OCI-LY1 (cell line): ENCODE data around the gene ZNF831.

ENCODE experiments used
- EZH2 ChIP-seq: fragments of 200-600 bp; sonication (generic), shearing (Covaris generic); IDR thresholded peaks from 2 replicates; pipeline ENCODE4 v1.8.0; 2017; ENCODE audit warnings: borderline replicate concordance, mixed run types, mild to moderate bottlenecking, antibody characterized with exemption, low read length, moderate library complexity, mixed read lengths
- TF ChIP-seq, protein P1 (sequence below): fragments of 200-600 bp; sonication (generic), shearing (Covaris generic); IDR thresholded peaks from 2 replicates; pipeline ENCODE4 v1.5.1; 2017; ENCODE audit warnings: mild to moderate bottlenecking, antibody characterized with exemption, low read length, moderate library complexity, mixed read lengths

- TF ChIP-seq, protein P1, sequence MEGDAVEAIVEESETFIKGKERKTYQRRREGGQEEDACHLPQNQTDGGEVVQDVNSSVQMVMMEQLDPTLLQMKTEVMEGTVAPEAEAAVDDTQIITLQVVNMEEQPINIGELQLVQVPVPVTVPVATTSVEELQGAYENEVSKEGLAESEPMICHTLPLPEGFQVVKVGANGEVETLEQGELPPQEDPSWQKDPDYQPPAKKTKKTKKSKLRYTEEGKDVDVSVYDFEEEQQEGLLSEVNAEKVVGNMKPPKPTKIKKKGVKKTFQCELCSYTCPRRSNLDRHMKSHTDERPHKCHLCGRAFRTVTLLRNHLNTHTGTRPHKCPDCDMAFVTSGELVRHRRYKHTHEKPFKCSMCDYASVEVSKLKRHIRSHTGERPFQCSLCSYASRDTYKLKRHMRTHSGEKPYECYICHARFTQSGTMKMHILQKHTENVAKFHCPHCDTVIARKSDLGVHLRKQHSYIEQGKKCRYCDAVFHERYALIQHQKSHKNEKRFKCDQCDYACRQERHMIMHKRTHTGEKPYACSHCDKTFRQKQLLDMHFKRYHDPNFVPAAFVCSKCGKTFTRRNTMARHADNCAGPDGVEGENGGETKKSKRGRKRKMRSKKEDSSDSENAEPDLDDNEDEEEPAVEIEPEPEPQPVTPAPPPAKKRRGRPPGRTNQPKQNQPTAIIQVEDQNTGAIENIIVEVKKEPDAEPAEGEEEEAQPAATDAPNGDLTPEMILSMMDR: no peak
- no peak for TF ChIP-seq EZH2
Measured at GRCh38 chr20:59159493-59160376, 3.9 kb upstream of the ZNF831 start.
